CD4-positive, alpha-beta T cell treated with Interleukin-15 for 4 hours (primary cell): ENCODE measurements around the gene MYLK.
A peak's percentile ranks its signal among the peaks of the same experiment; 100 is the strongest.
"Not testable (repeated sequence)": the region's sequence is repeated elsewhere in the genome, so short reads cannot be mapped to it uniquely, and the experiment has no call there.

Source experiments
- DNase-seq: peaks from one replicate; pipeline ENCODE4 v3.0.0-alpha.2; 2020; ENCODE audit warnings: low spot score

MYLK gene

GRCh38 chr3:123750209-123750608 is 133.9 kb downstream of the MYLK start:
- no peak for DNase-seq

GRCh38 chr3:123749711-123750110 is 134.4 kb downstream of the MYLK start:
- no peak for DNase-seq

GRCh38 chr3:123745184-123745855 is 138.8 kb downstream of the MYLK start:
- DNase-seq = no peak

GRCh38 chr3:123744064-123744463 is 140.1 kb downstream of the MYLK start:
- DNase-seq = no peak

- no peak for DNase-seq
Observed at GRCh38 chr3:123743121-123743520, 141.0 kb downstream of the MYLK start.

- no peak for DNase-seq
Observed at GRCh38 chr3:123741041-123741511, 143.1 kb downstream of the MYLK start.

- no peak for DNase-seq
Observed at GRCh38 chr3:123740391-123740822, 143.7 kb downstream of the MYLK start.

- DNase-seq = no peak
Observed at GRCh38 chr3:123739754-123740153, 144.4 kb downstream of the MYLK start.

- no peak for DNase-seq
Observed at GRCh38 chr3:123739106-123739505, 145.0 kb downstream of the MYLK start.

GRCh38 chr3:123738522-123738921 is 145.6 kb downstream of the MYLK start:
- not testable (repeated sequence) for DNase-seq

GRCh38 chr3:123737168-123737567 is 147.0 kb downstream of the MYLK start:
- no peak for DNase-seq

- DNase-seq = no peak
Observed at GRCh38 chr3:123735456-123735855, 148.7 kb downstream of the MYLK start.

- no peak for DNase-seq
Observed at GRCh38 chr3:123734527-123734902, 149.6 kb downstream of the MYLK start.

GRCh38 chr3:123733805-123734526 is 150.2 kb downstream of the MYLK start:
- DNase-seq = no peak

GRCh38 chr3:123733341-123733740 is 150.8 kb downstream of the MYLK start:
- no peak for DNase-seq

- DNase-seq = no peak
Observed at GRCh38 chr3:123732447-123732846, 151.7 kb downstream of the MYLK start.

- DNase-seq = no peak
Observed at GRCh38 chr3:123730829-123731228, 153.3 kb downstream of the MYLK start.

GRCh38 chr3:123728991-123729390 is 155.1 kb downstream of the MYLK start:
- DNase-seq = no peak

GRCh38 chr3:123728014-123728413 is 156.1 kb downstream of the MYLK start:
- DNase-seq = no peak

- DNase-seq = no peak
Observed at GRCh38 chr3:123725652-123726400, 158.3 kb downstream of the MYLK start.

- DNase-seq = no peak
Observed at GRCh38 chr3:123724306-123724705, 159.8 kb downstream of the MYLK start.

- peak; percentile 56 for DNase-seq
Observed at GRCh38 chr3:123723522-123724168, 160.5 kb downstream of the MYLK start.
